ENCODE data around the gene TFR2. TPM values are rescaled to one million over a fixed set of nuclear protein-coding genes. Genes with fewer than 3 reads are reported as not detected.

TFR2 gene
- total RNA-seq, 1 donor from 2014 or later = 0.34 TPM

DNA sequence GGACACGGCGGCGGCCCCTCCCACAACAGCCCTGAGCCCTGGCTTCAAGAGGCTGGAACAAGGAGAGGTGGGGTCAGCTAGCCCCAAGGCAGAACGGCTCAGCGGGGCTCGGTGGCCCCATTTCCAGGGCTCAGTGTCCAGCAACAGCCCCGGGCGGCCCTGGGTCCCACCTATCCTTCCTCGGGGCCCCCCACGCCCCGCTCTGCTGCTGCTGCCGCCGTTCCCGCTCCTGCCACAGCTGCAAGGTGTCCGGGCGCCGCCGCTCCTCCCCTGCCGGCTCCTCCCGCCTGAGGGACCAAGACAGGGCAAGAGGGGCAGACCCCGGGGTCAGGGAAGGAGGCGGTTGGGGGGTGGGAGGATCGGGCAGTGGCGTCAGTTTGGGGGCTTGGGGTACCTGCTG lies 64.2 kb downstream of the TFR2 start:
- Histone ChIP-seq H3K9ac (no peak overlapping the region), H4K20me1 (ENCODE audit: low read depth) (no peaks in the 10 kb centered on the region), H3F3A (ENCODE audit: low read depth) (no peaks in the 10 kb centered on the region), H3K4me3 (no peak overlapping the region), H3K27ac (no peak overlapping the region), H3K36me3 (no peaks in the 10 kb centered on the region), H3K9me3 (ENCODE audit: low read depth) (no peaks in the 10 kb centered on the region), H3K27me3 (no peaks in the 10 kb centered on the region), H3K4me2 (no peak overlapping the region), H3K4me1 (no peaks in the 10 kb centered on the region), H2AFZ (replicated peaks) (no peak overlapping the region), H3K79me2 (ENCODE audit: low read depth) (no peaks in the 10 kb centered on the region)
- Mint-ChIP-seq H3K9me3 (no peaks in the 10 kb centered on the region), H3K4me1 (peaks cover 3% of the 10 kb centered on the region), H3K27ac (no peak overlapping the region), H3K36me3 (peaks cover 6% of the 10 kb centered on the region), H3K4me3 (no peak overlapping the region), H3K27me3 (ENCODE audit: insufficient read depth, low read depth) (peaks cover under 1% of the 10 kb centered on the region)
- DNase-seq (ENCODE audit: low spot score) = no peak
- TF ChIP-seq EZH2phosphoT487 (IDR thresholded peaks at IDR 0.05) = no peak
- TF ChIP-seq, protein P1, sequence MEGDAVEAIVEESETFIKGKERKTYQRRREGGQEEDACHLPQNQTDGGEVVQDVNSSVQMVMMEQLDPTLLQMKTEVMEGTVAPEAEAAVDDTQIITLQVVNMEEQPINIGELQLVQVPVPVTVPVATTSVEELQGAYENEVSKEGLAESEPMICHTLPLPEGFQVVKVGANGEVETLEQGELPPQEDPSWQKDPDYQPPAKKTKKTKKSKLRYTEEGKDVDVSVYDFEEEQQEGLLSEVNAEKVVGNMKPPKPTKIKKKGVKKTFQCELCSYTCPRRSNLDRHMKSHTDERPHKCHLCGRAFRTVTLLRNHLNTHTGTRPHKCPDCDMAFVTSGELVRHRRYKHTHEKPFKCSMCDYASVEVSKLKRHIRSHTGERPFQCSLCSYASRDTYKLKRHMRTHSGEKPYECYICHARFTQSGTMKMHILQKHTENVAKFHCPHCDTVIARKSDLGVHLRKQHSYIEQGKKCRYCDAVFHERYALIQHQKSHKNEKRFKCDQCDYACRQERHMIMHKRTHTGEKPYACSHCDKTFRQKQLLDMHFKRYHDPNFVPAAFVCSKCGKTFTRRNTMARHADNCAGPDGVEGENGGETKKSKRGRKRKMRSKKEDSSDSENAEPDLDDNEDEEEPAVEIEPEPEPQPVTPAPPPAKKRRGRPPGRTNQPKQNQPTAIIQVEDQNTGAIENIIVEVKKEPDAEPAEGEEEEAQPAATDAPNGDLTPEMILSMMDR (IDR thresholded peaks at IDR 0.05) = no peak
- TF ChIP-seq EZH2 (IDR thresholded peaks at IDR 0.05) = no peak

DNA sequence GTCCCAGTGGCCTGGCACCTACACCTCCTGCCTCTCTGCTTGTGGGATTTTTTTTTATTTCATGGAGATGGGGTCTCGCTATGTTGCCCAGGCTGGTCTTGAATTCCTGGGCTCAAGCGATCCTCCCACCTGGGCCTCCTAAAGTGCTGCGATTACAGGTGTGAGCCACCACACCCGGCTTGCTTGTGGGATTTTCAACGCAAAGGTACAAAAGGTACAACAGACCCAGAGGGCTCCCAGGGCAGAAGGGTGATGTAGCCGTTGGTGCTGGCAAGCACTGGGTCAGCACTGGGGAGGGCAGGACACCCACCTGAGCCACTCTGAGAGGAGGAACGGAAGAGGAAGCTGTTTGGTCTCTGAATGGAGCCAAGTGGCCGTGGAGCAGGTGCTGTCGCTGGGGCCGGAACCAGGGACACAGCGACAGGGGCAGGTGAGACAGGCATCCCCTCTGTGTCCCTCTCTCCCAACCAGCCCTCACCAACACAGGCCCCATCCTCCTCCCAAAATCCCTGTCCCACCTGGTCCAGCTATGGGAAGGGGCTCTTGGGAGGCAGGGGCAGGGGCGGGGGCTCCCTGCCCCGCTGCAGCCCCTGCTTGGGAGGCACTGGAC lies 64.9 kb downstream of the TFR2 start:
- H3K4me3 Mint-ChIP-seq = no peak overlapping the region
- H3K4me1 Mint-ChIP-seq = peaks cover 8% of the 10 kb centered on the region
- H3K9me3 Mint-ChIP-seq = no peaks in the 10 kb centered on the region
- H3K27ac Mint-ChIP-seq = peak overlapping the region; percentile 42
- Histone ChIP-seq H3K4me2 (no peak overlapping the region), H3K79me2 (ENCODE audit: low read depth) (no peaks in the 10 kb centered on the region), H3K27me3 (no peaks in the 10 kb centered on the region), H3K4me1 (no peaks in the 10 kb centered on the region), H3F3A (ENCODE audit: low read depth) (no peaks in the 10 kb centered on the region), H2AFZ (replicated peaks) (no peak overlapping the region), H3K4me3 (no peak overlapping the region), H3K9me3 (ENCODE audit: low read depth) (no peaks in the 10 kb centered on the region), H3K9ac (no peak overlapping the region), H4K20me1 (ENCODE audit: low read depth) (no peaks in the 10 kb centered on the region), H3K36me3 (no peaks in the 10 kb centered on the region), H3K27ac (no peak overlapping the region)
- H3K27me3 Mint-ChIP-seq (ENCODE audit: insufficient read depth, low read depth) = peaks cover 5% of the 10 kb centered on the region
- DNase-seq (ENCODE audit: low spot score) = no peak
- TF ChIP-seq, protein P1 (IDR thresholded peaks at IDR 0.05) = no peak
- peaks cover 6% of the 10 kb centered on the region for H3K36me3 Mint-ChIP-seq

DNA sequence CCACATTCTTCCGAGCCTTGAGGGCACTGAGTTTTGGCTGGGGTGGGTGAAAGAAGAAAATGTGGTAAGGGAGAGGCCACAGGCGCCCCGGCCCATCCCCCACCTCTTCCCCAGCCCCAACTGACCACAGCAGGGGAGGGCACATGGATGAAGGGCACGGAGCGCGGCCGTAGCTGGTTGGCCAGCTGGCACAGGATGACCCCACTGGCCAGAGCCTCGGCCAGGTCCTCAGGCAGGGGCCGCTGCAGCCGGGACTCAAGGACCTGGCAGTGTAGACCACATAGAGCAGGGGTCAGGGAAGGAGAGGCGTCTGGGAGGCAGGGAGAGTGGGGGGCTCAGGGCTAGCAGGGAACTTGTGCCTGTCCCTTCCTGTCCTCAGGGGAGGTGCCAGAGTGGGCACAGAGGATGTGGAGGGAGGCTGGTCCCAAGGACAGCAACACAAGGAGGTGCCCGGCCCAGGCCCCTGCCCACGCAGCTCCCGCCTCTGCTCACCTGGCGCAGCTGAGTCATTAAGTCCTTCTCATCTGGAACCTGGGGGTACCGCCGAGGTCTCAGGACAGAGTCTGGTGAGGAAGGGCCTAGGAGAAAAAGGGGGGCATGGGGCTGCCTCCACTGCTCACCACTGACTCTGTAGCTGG lies 65.5 kb downstream of the TFR2 start:
- H4K20me1 ChIP-seq (ENCODE audit: low read depth) = no peaks in the 10 kb centered on the region
- H2AFZ ChIP-seq (replicated peaks) = no peak overlapping the region
- Mint-ChIP-seq H3K27ac (no peak overlapping the region), H3K4me3 (no peak overlapping the region), H3K4me1 (peaks cover 12% of the 10 kb centered on the region), H3K27me3 (ENCODE audit: insufficient read depth, low read depth) (peaks cover 5% of the 10 kb centered on the region), H3K36me3 (peaks cover 6% of the 10 kb centered on the region), H3K9me3 (no peaks in the 10 kb centered on the region)
- no peak for TF ChIP-seq EZH2phosphoT487 (IDR thresholded peaks at IDR 0.05)
- TF ChIP-seq, protein P1 (IDR thresholded peaks at IDR 0.05) = no peak
- no peak for TF ChIP-seq EZH2 (IDR thresholded peaks at IDR 0.05)
- no peak overlapping the region for H3K9ac ChIP-seq
- no peak overlapping the region for H3K27ac ChIP-seq
- peaks cover 3% of the 10 kb centered on the region for H3K27me3 ChIP-seq
- H3F3A ChIP-seq (ENCODE audit: low read depth) = no peaks in the 10 kb centered on the region
- no peaks in the 10 kb centered on the region for H3K9me3 ChIP-seq (ENCODE audit: low read depth)
- H3K36me3 ChIP-seq = no peaks in the 10 kb centered on the region
- H3K4me2 ChIP-seq = no peak overlapping the region
- DNase-seq (ENCODE audit: low spot score) = no peak
- no peaks in the 10 kb centered on the region for H3K79me2 ChIP-seq (ENCODE audit: low read depth)
- no peaks in the 10 kb centered on the region for H3K4me1 ChIP-seq
- no peak overlapping the region for H3K4me3 ChIP-seq

All from neural progenitor cell (in vitro differentiated cells).